ENCODE data around the gene GYPE.
"Not testable (repeated sequence)": the region's sequence is repeated elsewhere in the genome, so short reads cannot be mapped to it uniquely, and the experiment has no call there.

Gene GYPE

GRCh38 chr4:143883529-143883928 is 21.8 kb downstream of the GYPE start:
- H3K4me3 ChIP-seq (ENCODE audit: low read depth, low read length): no peak overlapping the region
- TF ChIP-seq, protein P1, sequence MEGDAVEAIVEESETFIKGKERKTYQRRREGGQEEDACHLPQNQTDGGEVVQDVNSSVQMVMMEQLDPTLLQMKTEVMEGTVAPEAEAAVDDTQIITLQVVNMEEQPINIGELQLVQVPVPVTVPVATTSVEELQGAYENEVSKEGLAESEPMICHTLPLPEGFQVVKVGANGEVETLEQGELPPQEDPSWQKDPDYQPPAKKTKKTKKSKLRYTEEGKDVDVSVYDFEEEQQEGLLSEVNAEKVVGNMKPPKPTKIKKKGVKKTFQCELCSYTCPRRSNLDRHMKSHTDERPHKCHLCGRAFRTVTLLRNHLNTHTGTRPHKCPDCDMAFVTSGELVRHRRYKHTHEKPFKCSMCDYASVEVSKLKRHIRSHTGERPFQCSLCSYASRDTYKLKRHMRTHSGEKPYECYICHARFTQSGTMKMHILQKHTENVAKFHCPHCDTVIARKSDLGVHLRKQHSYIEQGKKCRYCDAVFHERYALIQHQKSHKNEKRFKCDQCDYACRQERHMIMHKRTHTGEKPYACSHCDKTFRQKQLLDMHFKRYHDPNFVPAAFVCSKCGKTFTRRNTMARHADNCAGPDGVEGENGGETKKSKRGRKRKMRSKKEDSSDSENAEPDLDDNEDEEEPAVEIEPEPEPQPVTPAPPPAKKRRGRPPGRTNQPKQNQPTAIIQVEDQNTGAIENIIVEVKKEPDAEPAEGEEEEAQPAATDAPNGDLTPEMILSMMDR (IDR thresholded peaks at IDR 0.05; ENCODE audit: low read depth, low read length): no peak

DNA sequence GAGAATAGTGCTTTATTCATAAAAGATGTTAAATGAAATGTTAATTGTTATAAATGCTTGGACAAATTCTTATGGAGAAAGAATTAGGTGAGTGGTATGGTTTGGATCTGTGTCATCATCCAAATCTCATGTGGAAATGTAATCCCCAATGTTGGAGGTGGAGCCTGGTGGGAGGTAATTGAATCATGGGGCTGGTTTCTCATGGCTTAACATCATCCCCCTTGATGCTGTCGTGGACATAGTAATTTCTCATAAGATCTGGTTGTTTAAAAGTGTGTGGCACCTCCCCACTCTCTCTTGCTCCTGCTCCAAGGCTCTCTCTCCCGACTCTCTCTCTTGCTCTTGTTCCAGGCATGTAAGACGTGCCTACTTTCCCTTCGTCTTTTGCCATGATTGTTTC is 22.5 kb downstream of the GYPE start:
- TF ChIP-seq, protein P1 (IDR thresholded peaks at IDR 0.05; ENCODE audit: low read depth, low read length): no peak
- H3K4me3 ChIP-seq (ENCODE audit: low read depth, low read length): no peak overlapping the region

DNA sequence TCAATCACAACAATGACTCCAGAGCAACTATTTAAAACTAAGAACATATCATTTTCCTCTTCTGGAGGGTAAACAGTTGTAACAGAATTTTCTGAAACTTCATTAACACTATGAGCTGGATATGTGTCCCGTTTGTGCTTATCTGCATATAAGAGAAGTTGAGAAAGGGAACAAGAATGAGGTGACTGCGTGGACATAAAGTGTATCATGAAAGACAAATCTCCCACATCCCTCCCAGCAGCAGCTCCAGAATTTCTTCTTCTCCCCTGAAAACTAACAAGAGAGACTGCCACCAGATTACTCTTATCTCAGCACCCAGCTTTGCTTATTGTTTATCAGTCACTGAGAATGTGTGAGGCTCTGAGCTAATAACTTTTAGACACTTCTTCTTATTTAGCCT is 25.8 kb downstream of the GYPE start:
- H3K4me3 ChIP-seq (ENCODE audit: low read depth, low read length): not testable (repeated sequence)

GRCh38 chr4:143875357-143875756 is 30.0 kb downstream of the GYPE start:
- not testable (repeated sequence) for H3K4me3 ChIP-seq (ENCODE audit: low read depth, low read length)

DNA sequence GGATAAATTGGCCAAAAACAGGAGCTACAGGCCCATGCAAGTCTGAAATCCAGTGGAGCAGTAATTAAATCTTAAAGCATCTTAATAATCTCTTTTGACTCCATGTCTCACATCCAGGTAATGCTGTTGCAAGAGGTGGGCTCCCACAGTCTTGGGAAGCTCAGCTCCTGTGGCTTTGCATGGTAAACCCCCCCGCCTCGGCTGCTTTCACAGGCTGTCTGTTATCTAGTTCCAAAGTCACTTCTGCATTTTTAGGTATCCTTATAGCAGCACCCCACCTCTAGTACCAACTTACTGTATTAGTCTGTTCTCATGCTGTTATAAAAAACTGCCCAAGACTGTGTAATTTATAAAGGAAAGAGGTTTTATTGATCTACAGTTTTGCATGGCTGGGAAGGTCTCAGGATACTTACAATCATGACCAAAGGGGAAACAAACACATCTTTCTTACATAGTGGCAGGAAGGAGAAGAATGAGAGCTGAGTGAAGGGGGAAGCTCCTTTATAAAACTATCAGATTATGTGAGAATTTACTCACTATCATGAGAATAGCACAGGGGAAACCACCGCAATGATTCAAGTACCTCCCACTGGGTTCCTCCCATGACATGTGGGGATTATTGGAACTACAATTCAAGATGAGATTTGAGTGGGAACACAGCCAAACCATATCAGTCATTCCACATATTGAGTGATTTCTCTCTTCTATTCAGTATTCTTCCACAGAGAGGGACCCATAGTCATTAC is 34.7 kb downstream of the GYPE start:
- H3K4me3 ChIP-seq (ENCODE audit: low read depth, low read length): not testable (repeated sequence)

DNA sequence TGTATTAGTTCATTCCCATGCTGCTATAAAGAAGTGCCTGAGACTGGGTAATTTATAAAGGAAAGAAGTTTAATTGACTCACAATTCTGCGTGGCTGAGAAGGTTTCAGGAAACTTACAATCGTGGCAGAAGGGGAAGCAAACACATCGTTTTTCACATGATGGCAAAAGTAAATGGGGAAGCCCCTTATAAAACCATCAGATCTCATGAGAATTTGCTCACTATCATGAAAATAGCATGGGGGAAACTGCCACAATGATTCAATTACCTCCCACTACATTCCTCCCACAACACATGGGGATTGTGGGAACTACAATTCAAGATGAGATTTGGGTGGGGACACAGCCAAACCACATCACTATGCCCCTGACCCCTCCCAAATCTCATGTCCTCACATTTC is 35.4 kb downstream of the GYPE start:
- not testable (repeated sequence) for H3K4me3 ChIP-seq (ENCODE audit: low read depth, low read length)

DNA sequence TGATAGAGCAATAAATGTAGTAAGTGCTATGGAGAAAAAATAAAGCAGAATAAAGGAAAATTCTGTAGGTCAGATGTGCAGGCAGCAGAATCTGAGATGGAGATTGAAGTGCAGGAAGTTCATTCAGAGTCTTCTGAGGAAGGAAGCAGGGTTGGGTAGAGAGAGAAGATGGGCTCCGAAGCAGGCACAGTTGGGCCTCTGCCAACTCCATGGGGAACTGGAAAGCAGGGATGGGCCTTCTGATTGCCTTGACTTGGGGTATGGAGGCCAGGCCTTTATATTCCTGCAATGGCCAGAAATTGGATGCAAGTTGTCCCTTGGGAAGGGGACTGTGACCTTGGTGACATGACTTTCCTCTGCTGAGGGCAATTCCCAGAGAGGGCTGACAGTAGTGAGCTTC is 42.6 kb downstream of the GYPE start:
- not testable (repeated sequence) for H3K4me3 ChIP-seq (ENCODE audit: low read depth, low read length)

- TF ChIP-seq, protein P1 (IDR thresholded peaks at IDR 0.05; ENCODE audit: low read depth, low read length): no peak
- H3K4me3 ChIP-seq (ENCODE audit: low read depth, low read length): no peak overlapping the region
Observed at GRCh38 chr4:143858456-143858855, 46.9 kb downstream of the GYPE start.

GRCh38 chr4:143857391-143858336 is 47.7 kb downstream of the GYPE start:
- H3K4me3 ChIP-seq (ENCODE audit: low read depth, low read length): not testable (repeated sequence)

DNA sequence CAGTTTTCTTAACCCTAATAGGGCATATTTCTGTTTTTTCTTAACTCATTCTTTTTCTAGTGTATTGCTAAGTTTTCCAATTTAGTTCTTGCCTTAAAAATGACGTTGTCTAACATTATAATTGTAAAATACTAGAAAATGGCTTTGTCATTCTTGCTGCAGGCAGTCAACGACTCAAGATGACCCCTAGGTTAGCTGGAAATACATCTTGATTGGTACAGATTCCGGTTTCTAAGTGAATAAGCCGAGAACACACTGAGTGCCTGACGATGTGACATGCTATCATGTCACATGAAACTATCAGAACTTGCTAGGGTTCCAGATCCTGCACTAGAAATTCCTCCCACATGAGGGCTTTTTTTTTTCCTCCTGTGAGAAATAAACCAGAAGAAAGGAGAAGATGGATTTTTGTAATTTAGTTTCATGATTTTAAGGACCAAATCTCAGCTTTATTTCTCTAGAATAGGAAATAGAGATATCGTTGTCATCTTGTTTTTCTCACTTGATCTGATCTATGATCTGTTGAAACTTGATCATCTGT is 49.3 kb downstream of the GYPE start:
- not testable (repeated sequence) for H3K4me3 ChIP-seq (ENCODE audit: low read depth, low read length)

- not testable (repeated sequence) for H3K4me3 ChIP-seq (ENCODE audit: low read depth, low read length)
Observed at GRCh38 chr4:143854645-143855044, 50.7 kb downstream of the GYPE start.

DNA sequence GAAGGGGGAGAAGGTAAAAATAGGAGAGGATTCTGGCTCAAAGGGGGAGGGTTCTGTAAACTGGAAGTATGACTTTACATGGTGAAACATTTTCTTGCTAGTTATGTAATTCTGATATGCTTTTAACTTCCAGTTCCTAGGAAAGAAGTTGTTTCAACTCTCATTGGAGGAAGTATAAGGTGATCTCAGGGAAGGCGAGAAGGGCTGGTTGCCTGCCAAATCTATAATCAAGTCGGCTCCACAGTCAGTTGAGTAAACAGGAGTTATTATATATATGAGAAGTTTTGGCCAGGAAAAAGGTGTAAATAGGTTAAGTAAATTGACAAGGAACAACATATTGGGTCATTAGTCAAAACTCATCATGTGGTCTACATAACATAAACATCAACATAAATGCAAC is 56.1 kb downstream of the GYPE start:
- not testable (repeated sequence) for H3K4me3 ChIP-seq (ENCODE audit: low read depth, low read length)

DNA sequence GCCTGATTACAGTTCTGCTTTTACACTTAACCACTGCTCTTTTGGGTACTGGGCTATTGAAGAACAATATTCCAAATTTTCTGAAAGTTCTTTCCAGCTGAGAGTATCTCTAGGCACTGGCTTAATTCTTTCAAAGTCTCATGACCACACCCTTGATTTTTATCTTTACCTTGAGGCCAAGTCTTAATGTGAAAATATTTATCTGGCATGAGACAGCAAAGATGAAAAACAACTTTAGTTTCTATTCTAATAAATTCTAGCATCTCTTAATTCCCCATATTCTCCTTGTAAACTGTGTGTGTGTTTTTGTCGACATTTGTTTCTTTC is 61.9 kb downstream of the GYPE start:
- H3K4me3 ChIP-seq (ENCODE audit: low read depth, low read length): not testable (repeated sequence)

- not testable (repeated sequence) for H3K4me3 ChIP-seq (ENCODE audit: low read depth, low read length)
Observed at GRCh38 chr4:143842624-143843505, 62.5 kb downstream of the GYPE start.

DNA sequence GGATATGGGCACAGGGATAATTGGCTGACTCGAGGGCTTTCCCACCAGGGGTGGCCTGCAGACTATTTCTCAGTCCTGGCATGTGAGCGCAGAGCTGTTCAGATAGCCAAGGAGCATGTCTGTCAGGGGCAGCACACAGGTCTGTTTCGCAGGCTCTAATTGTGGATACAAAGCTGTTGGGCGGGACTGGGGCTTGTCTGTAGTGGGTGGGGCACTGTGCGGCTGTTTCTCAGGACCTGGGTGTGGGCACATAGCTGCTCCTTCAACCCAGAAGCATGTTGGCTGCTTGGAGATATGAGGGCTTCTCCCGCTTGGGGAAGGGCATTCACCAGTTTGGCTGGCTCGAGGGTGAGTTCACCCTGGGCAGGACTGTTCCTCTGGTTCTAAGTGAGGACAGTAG is 65.9 kb downstream of the GYPE start:
- H3K4me3 ChIP-seq (ENCODE audit: low read depth, low read length): not testable (repeated sequence)

GRCh38 chr4:143834196-143834595 is 71.2 kb downstream of the GYPE start:
- H3K4me3 ChIP-seq (ENCODE audit: low read depth, low read length): not testable (repeated sequence)

Measured in WI38 (cell line).